A172 (cell line): ENCODE results near the gene LHFPL3. TPM values are rescaled to one million over a fixed set of nuclear protein-coding genes. Genes with fewer than 3 reads are reported as not detected.
A peak's percentile ranks its signal among the peaks of the same experiment; 100 is the strongest.

Experiments used
- DNase-seq: peaks from one replicate; pipeline ENCODE4 v3.0.0-alpha.2; 2015; ENCODE audit warnings: low spot score
- total RNA-seq: library from RNA; depleted of rRNA; stranded (reverse); fragments of >200 nt; shearing (Covaris generic); gene quantifications from 2 replicates; pipeline ENCODE4 v1.2.3, GENCODE V29; 2014

The LHFPL3 gene
- total RNA-seq, 1 experiment from 2014 or later: not detected

DNA sequence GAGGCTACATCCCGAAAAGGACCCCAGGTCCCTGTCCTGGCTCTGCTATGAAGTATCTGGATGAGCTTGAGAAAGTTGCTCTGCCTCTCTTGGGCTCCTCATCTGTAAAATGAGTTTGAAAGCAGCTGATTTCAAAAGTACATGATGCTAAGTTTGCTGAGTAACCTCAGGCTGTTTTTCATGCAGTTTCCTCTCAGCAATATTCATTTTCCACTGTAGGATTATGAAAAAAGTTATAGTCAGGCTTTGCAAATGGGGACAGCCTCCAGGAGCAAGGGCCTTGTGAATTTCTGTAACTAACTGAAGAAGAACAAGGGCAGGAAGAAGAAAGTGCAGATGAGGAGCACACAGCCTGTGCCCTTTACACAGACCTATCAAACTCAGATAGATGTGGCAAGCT is 518.3 kb downstream of the LHFPL3 start:
- no peak for DNase-seq

DNA sequence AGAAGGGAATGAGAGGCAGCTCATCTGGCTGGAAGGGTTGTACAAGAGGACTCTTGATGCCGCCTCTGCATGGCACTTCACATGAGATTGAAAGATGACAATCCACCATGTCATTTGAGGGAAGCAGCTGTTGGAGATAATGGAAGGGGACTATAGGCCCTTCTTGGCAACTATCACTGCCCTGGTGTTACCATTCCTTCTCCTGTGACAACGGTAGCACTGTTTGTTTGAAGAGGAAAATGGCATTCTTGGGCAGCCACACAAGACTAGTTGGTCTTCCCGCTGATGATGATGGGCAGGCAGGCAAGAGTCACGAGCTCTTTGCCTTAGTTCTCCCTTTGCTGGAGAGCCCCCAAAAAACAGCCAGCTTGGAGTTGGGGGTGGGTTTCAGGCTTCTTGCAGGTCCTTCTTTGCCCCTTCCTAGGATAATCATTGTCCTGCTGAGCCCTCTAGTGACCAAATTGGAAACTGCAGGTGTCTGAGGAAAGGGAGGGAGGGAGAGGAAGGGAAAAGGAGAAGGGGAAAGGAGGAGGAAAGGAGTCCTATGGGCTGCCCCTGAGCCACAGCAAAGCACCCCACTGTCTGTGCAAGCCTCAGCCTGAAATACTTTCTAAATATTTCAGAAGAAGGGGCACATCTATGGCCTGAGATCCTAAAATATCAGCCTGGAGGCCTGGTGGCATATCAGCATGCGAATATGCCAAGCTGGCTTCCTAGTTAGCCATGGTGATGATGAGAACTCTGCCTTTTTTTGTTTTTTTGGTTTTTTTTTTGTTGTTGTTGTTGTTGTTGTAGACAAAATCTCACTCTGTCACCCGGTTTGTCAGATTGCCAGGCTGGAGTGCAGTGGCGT is 520.0 kb downstream of the LHFPL3 start:
- DNase-seq: peak; percentile 43

DNA sequence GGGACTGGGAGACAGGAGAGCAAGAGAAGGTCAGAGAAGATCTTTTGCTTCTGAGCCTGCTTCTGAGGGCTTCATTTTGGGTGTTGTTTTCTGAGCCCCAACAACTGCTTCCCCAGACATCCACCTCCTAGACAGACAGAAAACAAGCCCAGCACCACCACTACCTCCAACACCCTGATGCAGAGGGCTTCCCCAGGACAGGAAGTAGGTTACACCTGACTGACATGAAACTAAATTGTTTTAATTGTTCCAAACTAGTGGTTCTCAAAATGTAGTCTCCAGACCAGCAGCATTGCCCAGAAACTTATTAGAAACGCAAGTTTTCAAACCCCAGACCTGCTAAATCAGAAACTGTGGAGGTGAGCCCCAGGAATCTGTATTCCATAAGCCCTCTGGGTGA is 522.0 kb downstream of the LHFPL3 start:
- DNase-seq: no peak

GRCh38 chr7:104851268-104851667 is 522.9 kb downstream of the LHFPL3 start:
- DNase-seq: no peak

- no peak for DNase-seq
Observed at GRCh38 chr7:104852386-104852785, 524.0 kb downstream of the LHFPL3 start.

- no peak for DNase-seq
Observed at GRCh38 chr7:104855861-104856260, 527.5 kb downstream of the LHFPL3 start.

- no peak for DNase-seq
Observed at GRCh38 chr7:104857458-104858425, 529.3 kb downstream of the LHFPL3 start.

- no peak for DNase-seq
Observed at GRCh38 chr7:104859754-104860426, 531.5 kb downstream of the LHFPL3 start.

DNA sequence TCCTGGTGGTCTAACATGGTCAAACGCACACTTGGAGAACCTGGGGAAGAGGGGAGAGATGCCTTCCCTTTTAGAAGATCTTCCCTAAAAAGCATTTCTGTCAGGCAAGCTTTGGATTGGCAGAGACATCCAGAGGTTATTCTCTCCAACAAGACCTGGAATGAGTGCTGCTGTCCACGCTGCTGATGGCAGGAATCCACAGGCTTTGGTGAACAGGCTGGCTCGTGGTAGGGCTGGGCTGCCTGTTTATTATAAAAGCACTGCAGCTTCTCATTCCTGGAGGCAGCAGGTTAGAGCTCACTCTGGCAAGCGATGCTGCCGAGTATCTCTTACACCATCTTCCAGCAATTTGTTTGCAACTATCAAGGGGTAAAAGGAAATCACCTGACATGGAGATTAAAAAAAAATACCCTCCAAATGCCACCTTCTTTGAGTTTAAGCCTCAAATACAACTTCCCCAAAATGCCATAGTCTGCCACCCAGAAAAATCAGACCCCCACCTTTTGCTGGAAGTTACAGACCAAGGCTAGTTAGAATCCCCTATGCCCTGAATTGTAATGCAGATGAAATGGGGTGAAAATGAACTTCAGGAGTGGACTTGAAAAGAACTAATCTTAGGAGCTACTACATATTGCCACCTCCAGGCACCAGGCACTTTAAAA is 533.5 kb downstream of the LHFPL3 start:
- DNase-seq: no peak

DNA sequence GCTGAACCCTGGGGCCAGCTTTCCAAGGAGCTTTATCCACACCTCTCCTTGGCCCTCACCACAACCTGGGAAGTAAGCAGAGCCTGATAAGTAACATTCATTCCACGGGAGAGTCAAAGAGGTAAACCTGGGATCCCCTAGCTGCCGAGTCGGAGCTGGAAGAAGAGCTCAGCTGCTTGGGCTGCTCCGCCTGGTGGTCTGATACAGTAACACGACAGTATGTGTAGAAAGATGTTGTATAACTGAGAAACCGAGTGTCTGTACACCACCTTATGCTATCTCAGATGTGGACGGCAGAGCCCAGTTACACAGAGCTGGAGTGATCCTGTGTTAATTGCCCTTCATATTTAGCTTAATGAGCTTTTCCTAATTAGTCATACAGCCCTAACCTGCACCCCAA is 534.3 kb downstream of the LHFPL3 start:
- peak; percentile 16 for DNase-seq

DNA sequence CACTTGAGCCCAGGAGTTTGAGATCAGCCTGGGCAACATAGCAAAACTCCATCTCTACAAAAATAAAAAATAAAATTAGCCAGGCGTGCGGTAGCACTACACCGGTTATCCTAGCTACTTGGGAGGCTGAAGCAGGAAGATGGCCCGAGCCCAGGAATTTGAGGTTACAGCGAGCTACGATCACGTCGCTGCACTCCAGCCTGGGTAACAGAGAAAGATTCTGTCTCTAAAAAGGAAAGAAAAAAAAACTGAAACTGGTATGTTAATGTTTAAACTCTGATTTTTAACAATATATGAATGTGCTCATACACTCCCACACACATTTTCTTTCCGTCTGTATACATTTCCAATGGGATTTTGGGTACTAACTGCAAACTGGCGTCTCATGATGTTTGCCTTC is 545.0 kb downstream of the LHFPL3 start:
- DNase-seq: no peak

- no peak for DNase-seq
Observed at GRCh38 chr7:104878577-104878976, 550.2 kb downstream of the LHFPL3 start.

DNA sequence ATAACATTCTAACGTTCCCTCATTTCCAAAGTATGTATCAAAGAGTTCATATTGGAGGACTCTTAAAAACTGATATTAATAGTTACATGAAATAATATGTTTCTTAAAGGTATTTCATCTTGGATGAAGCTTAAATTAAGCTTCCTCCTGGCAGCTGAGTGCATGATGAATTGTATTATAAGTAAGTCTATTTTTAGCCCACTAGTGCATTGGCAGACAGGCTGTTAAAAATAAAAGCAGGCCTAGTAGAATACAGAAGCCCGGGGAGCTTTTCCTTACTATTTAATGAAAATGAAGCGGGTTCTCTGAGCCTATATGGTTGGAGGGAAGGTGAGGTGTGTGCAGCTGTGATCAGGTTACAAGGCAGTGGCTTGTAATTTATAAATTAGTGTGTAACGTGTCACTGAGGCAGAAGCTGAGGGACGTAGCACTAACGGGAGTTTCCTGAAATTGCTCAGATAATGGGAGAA is 554.9 kb downstream of the LHFPL3 start:
- DNase-seq: no peak

- DNase-seq: peak; percentile 81
Observed at GRCh38 chr7:104883718-104884452, 555.5 kb downstream of the LHFPL3 start.

DNA sequence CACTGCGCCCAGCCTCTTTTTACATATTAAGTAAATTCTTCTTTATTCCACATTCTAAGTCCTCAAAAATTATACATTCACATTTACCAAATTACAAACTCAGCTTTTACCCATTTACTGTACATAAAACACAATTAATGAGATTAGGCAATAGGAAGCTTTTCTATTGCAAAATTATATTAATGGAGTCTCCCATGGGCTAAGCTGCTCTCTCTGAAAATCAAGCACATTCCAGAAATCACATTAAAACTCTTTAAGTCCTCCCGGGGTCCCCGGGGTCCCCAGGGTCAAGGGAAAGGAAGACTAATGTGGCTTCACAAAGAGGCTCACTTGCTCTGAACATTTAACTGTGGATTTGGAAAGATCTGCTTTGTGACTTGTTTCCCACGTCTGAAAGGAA is 558.2 kb downstream of the LHFPL3 start:
- no peak for DNase-seq

DNA sequence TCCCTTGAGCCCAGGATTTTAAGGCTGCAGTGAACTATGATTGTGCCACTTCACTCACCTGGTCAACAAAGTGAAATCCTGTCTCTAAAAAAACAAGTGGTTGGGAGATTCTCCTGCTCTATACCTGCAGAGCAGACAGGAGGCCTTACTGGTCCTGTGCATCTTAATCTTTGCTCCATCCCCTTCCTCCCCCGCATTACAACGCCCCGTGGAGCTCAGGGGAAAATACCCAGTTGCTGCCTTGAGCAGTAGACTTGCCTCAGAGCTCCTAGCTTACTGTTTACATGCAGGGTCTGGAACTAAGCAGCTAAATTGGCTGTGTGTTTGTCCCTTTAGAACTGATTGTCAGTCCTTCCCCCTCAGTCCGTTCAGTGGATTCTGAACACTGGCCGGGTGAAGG is 561.8 kb downstream of the LHFPL3 start:
- no peak for DNase-seq

DNA sequence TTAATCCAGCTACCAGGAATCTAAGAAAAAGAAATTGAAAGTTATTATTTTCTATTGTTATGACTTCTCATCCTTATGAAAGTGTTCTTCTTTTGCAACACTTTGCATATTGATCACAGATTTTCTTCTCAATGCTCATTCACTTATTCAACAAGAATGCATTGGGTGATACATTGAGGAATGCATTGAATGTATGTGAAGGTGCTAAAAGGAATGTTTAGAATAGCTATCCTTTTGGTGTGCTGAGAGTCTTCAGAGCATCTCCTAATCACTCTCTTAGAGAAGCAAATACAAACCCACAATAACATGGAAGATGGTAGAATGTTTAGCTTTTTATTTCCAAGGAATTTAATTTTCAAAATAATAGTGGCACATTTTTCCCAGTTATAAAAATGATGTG is 563.5 kb downstream of the LHFPL3 start:
- DNase-seq: no peak

DNA sequence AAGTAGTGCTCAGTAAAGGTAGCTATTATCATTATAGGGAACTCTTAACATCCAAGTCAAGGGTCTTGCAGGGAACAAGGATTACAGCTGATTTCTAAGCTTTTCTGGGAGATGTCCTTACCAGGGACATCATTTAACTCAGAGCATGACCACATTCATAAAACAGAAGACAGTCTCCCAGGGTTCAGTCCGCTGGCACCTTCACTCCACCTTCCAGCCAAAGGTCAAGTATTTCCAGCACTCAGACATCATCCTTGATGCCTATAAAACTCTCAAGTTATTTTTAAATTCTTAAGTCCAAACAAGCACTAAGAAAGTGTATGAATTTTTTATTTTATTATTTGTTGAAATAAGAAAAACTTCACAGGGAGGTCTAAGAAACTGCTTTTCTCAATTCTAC is 565.9 kb downstream of the LHFPL3 start:
- DNase-seq: no peak

- no peak for DNase-seq
Observed at GRCh38 chr7:104894726-104895521, 566.5 kb downstream of the LHFPL3 start.
